Right cardiac atrium (tissue), 5 donors: ENCODE data around the gene C19orf47. TPM values are rescaled to one million over a fixed set of nuclear protein-coding genes. Genes with fewer than 3 reads are reported as not detected.
A peak's percentile ranks its signal among the peaks of the same experiment; 100 is the strongest.

Experiments used
- ATAC-seq, 2 donors: fragments of 200-7000 bp; cut with Tn5 transposase; one replicate each; pipeline versions ENCODE4 v1.8.0 to v1.9.1; 2020; ENCODE audit warnings: moderate library complexity in 2 of 2, mild to moderate bottlenecking in 1 of 2
- DNase-seq, 3 donors: peaks; one replicate each; pipeline ENCODE4 v3.0.0-alpha.2; 2020
- H3K27ac ChIP-seq: one replicate; pipeline ENCODE4 v1.5.1; 2013; ENCODE audit warnings: mild to moderate bottlenecking, low read length, control low read depth, moderate library complexity
- H3K27me3 ChIP-seq: one replicate; pipeline ENCODE4 v1.6.1; 2013; ENCODE audit not compliant: control insufficient read depth, insufficient read depth
- H3K4me1 ChIP-seq: one replicate; pipeline ENCODE4 v1.6.1; 2013; ENCODE audit warnings: low read length; ENCODE audit not compliant: control insufficient read depth, insufficient read depth
- H3K4me3 ChIP-seq: one replicate; pipeline ENCODE4 v1.5.1; 2013; ENCODE audit warnings: low read length, control low read depth
- H3K9me3 ChIP-seq: one replicate; pipeline ENCODE4 v1.6.1; 2013; ENCODE audit warnings: low read length; ENCODE audit not compliant: control insufficient read depth
- WGBS: extraction: QIAGEN DNeasy Blood & Tissue Kit; methylation state at CpG from one replicate; pipeline ENCODE4 v1.1.7; 2013; 5-methylcytosine and 5-hydroxymethylcytosine counted together
- intact Hi-C, 4 donors: fragments of 100-400 bp; cut with DNase I; formaldehyde crosslinking; loops; one replicate each; pipeline versions ENCODE4 v1.11.0 to v1.14.0; 2022 to 2023
- long read RNA-seq, 4 donors: library from polyadenylated mRNA; unstranded; transcript quantifications; one replicate each; pipeline ENCODE4 v2.0.0, GENCODE V29; 2020 to 2021
- polyA plus RNA-seq: library from polyadenylated mRNA; stranded (reverse); fragments of 200-250 nt; gene quantifications from one replicate; pipeline ENCODE4 v1.2.3, GENCODE V29; 2013
- total RNA-seq, 4 donors: library from RNA; stranded (reverse); fragmentation: NEBNext Ultra II Directional; extraction: Animal tissue kit (Norgen Biotek cat#: 25700); gene quantifications; one replicate each; pipeline ENCODE4 v1.2.1, GENCODE V29; 2021
- donor health status: healthy with polysubstance abuse.
- donor health status: DM: no; HTN: yes; CAD: no.
- donor health status: DM: no; HTN: no; CAD: no.
- donor health status: DM: no; HTN: yes; CAD: no; lungs with severe emphysema.
- donor health status: DM: yes; HTN: yes; CAD: no.

The C19orf47 gene, protein sequence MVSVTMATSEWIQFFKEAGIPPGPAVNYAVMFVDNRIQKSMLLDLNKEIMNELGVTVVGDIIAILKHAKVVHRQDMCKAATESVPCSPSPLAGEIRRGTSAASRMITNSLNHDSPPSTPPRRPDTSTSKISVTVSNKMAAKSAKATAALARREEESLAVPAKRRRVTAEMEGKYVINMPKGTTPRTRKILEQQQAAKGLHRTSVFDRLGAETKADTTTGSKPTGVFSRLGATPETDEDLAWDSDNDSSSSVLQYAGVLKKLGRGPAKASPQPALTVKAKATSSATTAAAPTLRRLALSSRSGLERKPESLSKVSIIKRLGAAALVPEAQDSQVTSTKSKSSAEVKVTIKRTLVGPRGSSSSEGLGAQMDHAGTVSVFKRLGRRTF
- total RNA-seq (100 to 1,000 TPM; 116 to 170 (median 144) TPM), polyA plus RNA-seq (194 TPM)
- long read RNA-seq, donor 1, partial matches to known transcripts = 33 of 105 reads
- long read RNA-seq, donor 1, other reads (novel, unspliced or antisense) = 71 of 105 reads
- long read RNA-seq, donor 2, partial matches to known transcripts = 51 of 80 reads
- long read RNA-seq, donor 2, other reads (novel, unspliced or antisense) = 27 of 80 reads
- long read RNA-seq, donor 3, partial matches to known transcripts = 5 of 128 reads
- long read RNA-seq, donor 3, other reads (novel, unspliced or antisense) = 122 of 128 reads
- long read RNA-seq, donor 4, partial matches to known transcripts = 12 of 83 reads
- long read RNA-seq, donor 4, other reads (novel, unspliced or antisense) = 66 of 83 reads

DNA sequence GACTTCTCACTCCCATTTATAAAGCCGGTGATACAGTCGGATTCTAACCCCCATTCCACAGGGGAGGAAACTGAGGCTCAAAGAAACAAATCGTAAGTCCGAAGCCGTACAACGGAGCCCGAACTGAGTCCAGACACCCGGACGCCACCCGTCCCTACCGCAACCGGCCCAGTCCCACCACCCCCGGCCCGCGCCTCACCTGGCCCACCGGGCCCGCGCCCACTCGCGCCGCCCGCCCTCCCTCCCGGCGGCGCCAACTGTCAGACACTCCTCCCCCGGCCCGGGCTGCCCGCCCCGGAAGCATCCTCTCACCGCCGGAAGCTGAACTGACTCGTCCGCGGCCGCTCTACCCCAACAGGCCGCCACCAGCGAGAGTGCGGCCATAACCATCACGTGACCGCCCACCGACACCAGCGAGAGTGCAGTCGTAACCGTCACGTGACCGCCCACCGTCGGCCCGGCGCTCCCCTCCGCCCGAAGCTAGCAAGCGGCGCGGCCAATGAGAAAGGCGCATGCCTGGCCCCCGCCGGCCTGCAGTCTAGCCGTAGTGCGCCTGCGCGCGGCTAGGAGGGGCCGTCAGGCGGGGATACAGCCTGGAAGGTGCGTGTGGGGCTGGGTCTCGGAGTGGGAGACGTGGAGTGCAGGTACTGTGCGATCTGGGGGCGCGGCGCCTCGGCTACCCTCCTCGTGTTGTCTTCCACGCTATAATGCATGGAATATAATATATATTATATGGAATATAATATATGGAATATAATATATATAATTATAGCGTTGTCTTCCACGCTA lies at the start of gene C19orf47, which contains the start of gene PLD3:
Gene C19orf47 (minus strand): TSS at position 273 of the 789 bp plus-strand sequence. CDS start 6,540 bp downstream, outside the sequence.
Gene PLD3 (plus strand): TSS at position 571 of the 789 bp plus-strand sequence. CDS start 17,789 bp downstream, outside the sequence.
- ATAC-seq = peak; percentile 98 to 99
- WGBS = under 1% methylated on average over 77 of the region's 77 CpGs
- peak; percentile 99 to 100 (median 100) for DNase-seq
- Histone ChIP-seq H3K27ac (peak within 1 kb of the TSS; percentile 69), H3K4me1 (peaks cover 3% of the 10 kb centered on the region), H3K27me3 (no peaks in the 10 kb centered on the region), H3K9me3 (no peaks in the 10 kb centered on the region), H3K4me3 (peak within 1 kb of the TSS; percentile 84)
- intact Hi-C loops = loop anchor here in 1 of 4 donors (10.0 kb wide), 1 partner anchor 96 kb away; the partner anchor contains the start of gene SERTAD3

DNA sequence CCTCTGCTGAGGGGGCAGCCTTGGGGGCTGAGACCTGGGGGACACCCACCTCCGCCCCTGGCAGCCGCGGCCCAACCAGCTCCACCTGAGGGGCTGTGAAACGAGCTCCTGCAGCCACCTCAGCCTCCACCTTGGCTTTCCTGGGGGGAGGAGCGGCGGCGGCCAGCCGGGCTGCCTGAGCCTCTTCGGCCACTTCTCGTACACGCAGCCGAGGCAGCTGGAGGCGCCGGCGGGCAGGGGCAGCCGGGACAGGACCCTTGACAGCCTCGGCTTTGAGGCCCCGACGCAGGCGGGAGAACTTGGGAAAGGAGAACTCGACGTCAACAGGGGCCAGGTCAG lies 49.3 kb upstream of the C19orf47 start:
- no peaks in the 10 kb centered on the region for H3K27me3 ChIP-seq
- WGBS = 95% methylated on average over 22 of the region's 22 CpGs
- intact Hi-C loops = no loop called here
- no peaks in the 10 kb centered on the region for H3K9me3 ChIP-seq
- H3K4me1 ChIP-seq = no peaks in the 10 kb centered on the region
- ATAC-seq (no peak), DNase-seq (no peak)
- H3K4me3 ChIP-seq = no peak overlapping the region
- no peak overlapping the region for H3K27ac ChIP-seq

DNA sequence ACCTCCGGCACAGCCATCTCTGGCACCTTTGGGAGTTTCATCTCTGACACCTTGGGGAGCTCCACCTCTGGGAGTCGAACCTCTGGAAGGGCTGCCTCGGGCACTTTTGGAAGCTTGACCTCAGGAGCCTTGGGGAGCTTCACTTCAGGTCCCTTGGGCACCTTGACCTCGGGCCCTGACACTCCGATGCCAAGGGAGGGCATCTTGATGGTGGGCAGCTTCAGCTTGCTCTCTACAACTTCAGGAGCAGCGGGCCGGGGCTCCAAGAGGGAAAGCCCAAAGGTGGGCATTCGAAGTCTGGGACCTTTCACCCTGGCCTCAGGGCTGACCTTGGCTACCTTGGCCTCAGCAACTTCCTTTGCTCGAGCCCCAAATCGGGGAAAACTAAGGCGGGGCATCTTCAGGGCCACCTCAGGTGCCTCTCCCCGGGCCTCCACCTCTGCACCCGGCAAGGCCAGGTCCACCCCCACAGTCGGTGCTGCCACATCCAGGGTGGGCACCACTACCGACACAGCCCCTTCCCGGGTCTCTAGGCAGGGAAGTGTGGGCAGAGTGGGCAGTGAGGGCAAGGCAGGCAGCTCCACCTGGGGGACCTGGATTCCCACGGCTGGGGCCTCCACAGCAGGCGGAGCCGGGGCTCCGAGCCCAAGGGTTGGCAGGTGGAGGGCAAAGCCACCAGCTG lies 48.8 kb upstream of the C19orf47 start:
- Histone ChIP-seq H3K27ac (no peak overlapping the region), H3K4me3 (no peak overlapping the region), H3K27me3 (no peaks in the 10 kb centered on the region), H3K4me1 (no peaks in the 10 kb centered on the region), H3K9me3 (no peaks in the 10 kb centered on the region)
- DNase-seq (peak in 1 of 3 donors; percentile 34), ATAC-seq (no peak)
- WGBS = 93% methylated on average over 20 of the region's 20 CpGs
- intact Hi-C loops = no loop called here

DNA sequence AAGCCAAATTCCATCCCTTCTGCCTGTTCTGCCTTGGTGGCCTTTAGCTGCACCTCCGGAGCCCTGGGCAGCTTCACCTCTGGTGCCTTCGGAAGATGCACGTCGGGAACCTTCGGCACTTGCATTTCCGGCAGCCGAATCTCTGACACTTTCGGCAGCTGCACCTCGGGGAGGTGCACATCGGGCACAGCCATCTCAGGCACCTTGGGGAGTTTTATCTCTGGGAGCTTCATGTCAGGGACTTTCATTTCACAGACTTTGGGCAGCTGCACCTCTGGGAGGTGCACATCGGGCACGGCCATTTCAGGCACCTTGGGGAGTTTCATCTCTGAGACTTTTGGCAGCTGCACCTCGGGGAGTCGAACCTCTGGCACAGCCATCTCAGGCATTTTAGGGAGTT lies 47.8 kb upstream of the C19orf47 start:
- DNase-seq (no peak), ATAC-seq (no peak)
- WGBS = 89% methylated on average over 14 of the region's 14 CpGs
- H3K27me3 ChIP-seq = no peaks in the 10 kb centered on the region
- H3K27ac ChIP-seq = no peak overlapping the region
- H3K9me3 ChIP-seq = no peaks in the 10 kb centered on the region
- no peaks in the 10 kb centered on the region for H3K4me1 ChIP-seq
- intact Hi-C loops = no loop called here
- no peak overlapping the region for H3K4me3 ChIP-seq

DNA sequence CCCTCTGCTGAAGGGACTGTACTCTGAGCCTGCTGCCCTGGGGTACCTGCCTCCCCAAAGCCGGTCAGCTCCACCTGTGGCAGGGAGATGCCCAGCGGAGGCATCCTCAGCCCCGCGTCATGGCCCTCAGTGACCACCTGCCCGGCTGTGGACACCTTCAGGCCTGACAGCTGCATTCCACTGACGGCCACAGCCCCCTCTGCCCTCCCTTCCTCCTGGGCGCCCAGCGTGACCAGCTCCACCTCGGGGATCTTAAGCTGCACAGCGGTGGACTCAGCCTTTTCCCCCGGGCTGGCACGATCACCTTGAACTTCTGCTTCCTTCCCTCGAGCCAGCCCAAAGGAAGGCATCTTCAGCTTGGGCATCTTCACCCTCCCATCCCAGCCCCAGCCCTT lies 46.6 kb upstream of the C19orf47 start:
- ATAC-seq (no peak), DNase-seq (peak in 1 of 3 donors; percentile 17)
- Histone ChIP-seq H3K4me1 (no peaks in the 10 kb centered on the region), H3K27me3 (no peaks in the 10 kb centered on the region), H3K27ac (no peak overlapping the region), H3K4me3 (no peak overlapping the region), H3K9me3 (no peaks in the 10 kb centered on the region)
- 81% methylated on average over 13 of the region's 13 CpGs for WGBS
- intact Hi-C loops = no loop called here

DNA sequence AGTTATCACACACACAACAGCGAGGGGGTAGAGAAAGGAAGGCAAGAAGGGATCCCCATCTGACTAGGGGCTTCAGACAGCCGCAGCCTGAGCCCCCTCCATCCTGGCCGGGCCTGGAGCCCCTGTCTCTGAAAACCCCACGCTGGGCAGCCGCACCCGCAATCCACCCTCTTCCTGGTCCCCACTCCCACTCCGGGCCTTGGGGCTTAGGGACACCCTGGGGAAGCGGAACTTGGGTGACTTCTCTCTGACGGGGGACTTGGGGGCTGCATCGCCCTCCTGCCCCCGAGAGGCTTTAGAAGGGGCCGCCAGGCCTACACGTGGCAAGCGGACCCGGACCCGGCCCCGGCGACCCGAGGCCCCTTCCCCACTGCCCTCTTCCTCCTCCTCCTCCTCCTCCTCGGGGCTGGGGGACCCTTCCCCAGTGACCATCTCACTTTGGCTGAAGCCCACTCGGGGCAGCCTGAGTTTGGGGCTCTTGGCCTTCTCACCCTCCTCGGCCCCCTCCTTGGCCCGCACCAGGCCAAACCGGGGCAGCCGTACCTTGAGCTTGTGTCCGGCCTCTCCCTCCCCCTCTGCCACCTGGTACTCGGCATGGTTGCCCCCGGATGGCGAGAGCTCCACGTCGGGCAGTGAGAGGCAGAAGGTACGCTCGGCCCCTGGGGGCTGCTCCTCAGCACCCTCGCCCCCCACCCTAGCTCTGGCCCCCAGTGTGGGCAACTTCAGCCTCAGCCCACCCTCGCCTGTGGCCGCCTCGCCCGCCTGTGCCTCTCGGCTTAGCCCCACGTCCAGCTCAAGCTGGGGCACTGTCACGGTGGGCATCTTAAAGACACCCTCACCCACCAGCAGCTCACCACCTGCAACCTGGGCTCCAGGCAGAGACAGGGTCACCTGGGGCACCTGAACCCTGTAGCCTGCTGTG lies 46.0 kb upstream of the C19orf47 start:
- Histone ChIP-seq H3K9me3 (no peaks in the 10 kb centered on the region), H3K27ac (no peak overlapping the region), H3K4me1 (no peaks in the 10 kb centered on the region), H3K27me3 (no peaks in the 10 kb centered on the region), H3K4me3 (no peak overlapping the region)
- intact Hi-C loops = no loop called here
- ATAC-seq (no peak), DNase-seq (peak in 1 of 3 donors; percentile 46)
- WGBS = 92% methylated on average over 41 of the region's 41 CpGs

DNA sequence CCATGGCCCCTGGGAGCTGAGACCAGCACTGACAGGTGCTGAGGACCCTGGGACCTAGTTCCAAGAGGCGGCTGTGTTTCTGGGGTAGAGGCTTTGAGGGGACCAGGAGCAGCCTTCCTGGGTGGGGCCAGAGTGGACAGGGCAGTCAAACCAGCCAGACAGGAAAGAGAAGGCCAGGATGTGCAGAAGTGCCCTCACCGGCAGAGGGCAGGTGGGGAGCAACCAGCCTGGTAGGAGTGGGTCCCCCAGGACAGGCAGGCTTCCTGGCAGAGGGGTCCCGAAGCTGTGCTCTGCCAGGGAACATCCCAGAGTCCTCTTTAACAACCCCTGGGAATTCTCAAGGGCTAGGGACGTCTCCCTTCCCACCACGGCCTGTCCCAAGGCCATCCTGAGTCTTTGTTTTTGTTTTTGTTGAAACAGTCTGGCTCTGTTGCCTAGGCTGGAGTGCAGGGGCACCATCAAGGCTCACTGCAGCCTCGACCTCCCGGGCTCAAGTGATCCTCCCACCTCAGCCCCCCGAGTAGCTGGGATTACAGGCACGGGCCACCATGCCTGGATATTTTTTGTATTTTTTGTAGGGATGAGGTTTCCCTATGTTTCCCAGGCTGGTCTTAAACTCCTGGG lies 44.8 kb upstream of the C19orf47 start:
- H3K4me1 ChIP-seq = no peaks in the 10 kb centered on the region
- H3K27ac ChIP-seq = no peak overlapping the region
- ATAC-seq (peak; percentile 22 to 46), DNase-seq (peak in 1 of 3 donors; percentile 53)
- no peak overlapping the region for H3K4me3 ChIP-seq
- H3K27me3 ChIP-seq = no peaks in the 10 kb centered on the region
- WGBS = 45% methylated on average over 9 of the region's 9 CpGs
- no peaks in the 10 kb centered on the region for H3K9me3 ChIP-seq
- intact Hi-C loops = no loop called here

DNA sequence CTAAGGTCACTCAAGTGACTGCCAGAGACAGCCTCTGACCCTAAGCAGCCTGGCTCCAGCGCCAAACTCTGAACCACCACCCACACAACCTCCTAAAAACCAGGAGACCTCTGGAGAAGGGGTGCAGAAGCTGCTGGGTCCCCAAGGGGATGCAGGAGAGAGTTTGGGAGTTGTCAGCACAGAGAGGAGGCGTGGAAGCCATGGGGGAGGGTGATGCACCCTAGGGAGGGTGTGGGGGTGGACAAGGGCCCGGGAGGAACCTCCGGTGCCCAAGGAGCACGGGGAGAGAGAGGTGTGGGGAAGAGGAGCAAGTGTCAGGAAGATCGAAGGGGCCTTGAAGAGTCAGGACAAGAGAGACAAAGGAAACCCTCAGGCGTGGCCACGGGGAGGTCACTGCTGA lies 43.9 kb upstream of the C19orf47 start:
- peak in 1 of 3 donors; percentile 5 for DNase-seq
- no peaks in the 10 kb centered on the region for H3K27me3 ChIP-seq
- H3K27ac ChIP-seq = no peak overlapping the region
- H3K9me3 ChIP-seq = no peaks in the 10 kb centered on the region
- no peak for ATAC-seq
- no peaks in the 10 kb centered on the region for H3K4me1 ChIP-seq
- no peak overlapping the region for H3K4me3 ChIP-seq
- intact Hi-C loops = no loop called here
- 65% methylated on average over 8 of the region's 8 CpGs for WGBS

DNA sequence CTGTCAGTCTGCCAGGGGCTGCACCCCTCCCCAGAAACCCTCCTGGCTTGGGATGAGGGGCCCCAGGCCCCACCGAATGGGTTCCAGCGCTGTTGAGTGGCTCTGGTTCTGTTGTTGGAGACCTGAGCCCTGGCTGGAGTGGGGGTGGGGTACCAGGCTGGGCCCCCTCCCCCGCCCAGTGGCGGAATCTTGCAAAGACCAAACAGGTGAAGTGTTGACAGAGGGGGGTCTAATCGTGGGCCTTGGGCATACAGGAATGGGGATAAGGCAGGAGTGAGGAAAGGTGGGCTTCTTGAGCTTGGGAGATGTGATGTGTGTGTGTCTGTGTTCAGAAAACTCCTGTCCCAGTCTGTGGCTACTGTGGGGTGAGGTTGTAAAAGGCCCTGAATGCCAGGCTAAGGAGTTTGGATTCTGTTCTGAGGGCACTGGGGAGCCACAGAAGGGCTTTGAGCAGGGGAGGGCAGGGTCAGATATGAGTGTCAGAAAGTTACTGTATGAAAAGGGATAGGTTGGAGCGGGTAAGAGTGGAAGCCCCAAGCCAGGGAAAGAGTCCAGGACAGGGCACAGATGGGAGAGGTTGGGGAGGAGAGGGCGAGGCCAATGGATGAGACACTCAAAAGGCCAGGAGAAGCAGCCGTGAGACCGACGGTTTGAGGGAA lies 42.0 kb upstream of the C19orf47 start, which contains the start of gene HIPK4:
Gene HIPK4 (minus strand): TSS at position 98 of the 659 bp plus-strand sequence. CDS start 279 bp downstream, outside the sequence.
- Histone ChIP-seq H3K27ac (no peak within 1 kb of the TSS), H3K4me1 (no peaks in the 10 kb centered on the region), H3K9me3 (no peaks in the 10 kb centered on the region), H3K27me3 (no peaks in the 10 kb centered on the region), H3K4me3 (no peak within 1 kb of the TSS)
- DNase-seq = peak in 1 of 3 donors; percentile 19
- ATAC-seq = no peak
- WGBS = 86% methylated on average over 10 of the region's 10 CpGs
- intact Hi-C loops = no loop called here
